B cell (primary cell): ENCODE measurements around the gene SH3RF3.

Experiments
- EZH2 ChIP-seq: IDR thresholded peaks from 2 replicates; pipeline ENCODE4 v1.6.1; 2012; ENCODE audit warnings: borderline replicate concordance, low read depth, mild to moderate bottlenecking, moderate library complexity, low read length; ENCODE audit not compliant: insufficient read depth, poor library complexity, severe bottlenecking
- TF ChIP-seq, protein P1 (sequence below): fragments of 200-600 bp; IDR thresholded peaks from one replicate; pipeline ENCODE4 v1.8.0; 2022; ENCODE audit warnings: antibody characterized with exemption, mild to moderate bottlenecking

DNA sequence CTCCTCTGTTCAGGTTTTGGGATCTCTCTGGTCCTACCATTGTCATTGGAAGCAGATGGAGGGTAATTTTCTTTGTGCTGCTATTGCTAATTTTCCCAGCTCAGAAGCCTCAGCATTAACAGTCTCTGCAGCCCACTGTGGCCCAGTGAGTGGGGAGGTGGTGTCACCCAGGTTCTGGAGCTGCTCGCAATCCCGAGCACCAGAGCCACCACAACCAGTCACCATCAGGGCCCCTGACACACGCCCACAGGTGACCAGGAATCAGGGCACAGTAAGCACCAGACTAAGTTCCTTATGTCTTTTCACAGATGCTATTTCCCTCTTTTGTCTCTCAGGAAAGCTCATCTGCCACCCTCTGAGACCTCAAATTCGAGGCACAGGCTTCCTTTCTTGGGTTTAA, 396.8 kb downstream of the SH3RF3 start:
- TF ChIP-seq EZH2, result no peak
- TF ChIP-seq, protein P1, sequence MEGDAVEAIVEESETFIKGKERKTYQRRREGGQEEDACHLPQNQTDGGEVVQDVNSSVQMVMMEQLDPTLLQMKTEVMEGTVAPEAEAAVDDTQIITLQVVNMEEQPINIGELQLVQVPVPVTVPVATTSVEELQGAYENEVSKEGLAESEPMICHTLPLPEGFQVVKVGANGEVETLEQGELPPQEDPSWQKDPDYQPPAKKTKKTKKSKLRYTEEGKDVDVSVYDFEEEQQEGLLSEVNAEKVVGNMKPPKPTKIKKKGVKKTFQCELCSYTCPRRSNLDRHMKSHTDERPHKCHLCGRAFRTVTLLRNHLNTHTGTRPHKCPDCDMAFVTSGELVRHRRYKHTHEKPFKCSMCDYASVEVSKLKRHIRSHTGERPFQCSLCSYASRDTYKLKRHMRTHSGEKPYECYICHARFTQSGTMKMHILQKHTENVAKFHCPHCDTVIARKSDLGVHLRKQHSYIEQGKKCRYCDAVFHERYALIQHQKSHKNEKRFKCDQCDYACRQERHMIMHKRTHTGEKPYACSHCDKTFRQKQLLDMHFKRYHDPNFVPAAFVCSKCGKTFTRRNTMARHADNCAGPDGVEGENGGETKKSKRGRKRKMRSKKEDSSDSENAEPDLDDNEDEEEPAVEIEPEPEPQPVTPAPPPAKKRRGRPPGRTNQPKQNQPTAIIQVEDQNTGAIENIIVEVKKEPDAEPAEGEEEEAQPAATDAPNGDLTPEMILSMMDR, result no peak
